GM21423 (cell line): ENCODE measurements around the gene MDM4.

Experiments used
- ATAC-seq: cut with Tn5 transposase; IDR thresholded peaks from one replicate; pipeline ENCODE4 v1.9.1; 2021; ENCODE audit warnings: mild to moderate bottlenecking, moderate library complexity; ENCODE audit not compliant: unreplicated experiment

MDM4 gene

GRCh38 chr1:204487256-204487615, 29.0 kb upstream of the MDM4 start:
- ATAC-seq = no peak

GRCh38 chr1:204491655-204492054, 24.6 kb upstream of the MDM4 start:
- no peak for ATAC-seq

GRCh38 chr1:204493145-204493983, 22.8 kb upstream of the MDM4 start:
- ATAC-seq = no peak

GRCh38 chr1:204493984-204494280, 22.3 kb upstream of the MDM4 start:
- ATAC-seq = peak; percentile 29

GRCh38 chr1:204494281-204495077, 21.7 kb upstream of the MDM4 start, which contains the start of gene PIK3C2B:
TSS of gene PIK3C2B (minus strand) at chr1:204494805. CDS start at chr1:204469802, 25,003 bp downstream.
- peak; percentile 80 for ATAC-seq

- peak; percentile 26 for ATAC-seq
These were observed 21.0 kb upstream of the MDM4 start for GRCh38 chr1:204495078-204495753.

- no peak for ATAC-seq
These were observed 20.4 kb upstream of the MDM4 start for GRCh38 chr1:204495777-204496176.

GRCh38 chr1:204498981-204499380, 17.2 kb upstream of the MDM4 start:
- ATAC-seq = no peak

- no peak for ATAC-seq
These were observed 16.4 kb upstream of the MDM4 start for GRCh38 chr1:204499511-204500468.

GRCh38 chr1:204502241-204502640, 14.0 kb upstream of the MDM4 start:
- no peak for ATAC-seq

- no peak for ATAC-seq
These were observed 12.9 kb upstream of the MDM4 start for GRCh38 chr1:204503122-204503912.

- ATAC-seq = no peak
These were observed 12.2 kb upstream of the MDM4 start for GRCh38 chr1:204503913-204504519.

GRCh38 chr1:204505674-204506200, 10.5 kb upstream of the MDM4 start:
- no peak for ATAC-seq

- ATAC-seq = peak; percentile 66
These were observed 9.8 kb upstream of the MDM4 start for GRCh38 chr1:204506201-204506968.

- ATAC-seq = peak; percentile 68
These were observed 9.3 kb upstream of the MDM4 start for GRCh38 chr1:204506969-204507316.

GRCh38 chr1:204507317-204508105, 8.7 kb upstream of the MDM4 start:
- no peak for ATAC-seq

GRCh38 chr1:204509186-204509635, 7.0 kb upstream of the MDM4 start:
- ATAC-seq = no peak
